HG02642 (cell line): ENCODE data around the gene SGIP1.
"Not testable (repeated sequence)": the region's sequence is repeated elsewhere in the genome, so short reads cannot be mapped to it uniquely, and the experiment has no call there.

Source experiments
- ATAC-seq: cut with Tn5 transposase; IDR thresholded peaks from one replicate; pipeline ENCODE4 v1.9.1; 2021; ENCODE audit warnings: mild to moderate bottlenecking; ENCODE audit not compliant: unreplicated experiment, poor library complexity

SGIP1 gene

DNA sequence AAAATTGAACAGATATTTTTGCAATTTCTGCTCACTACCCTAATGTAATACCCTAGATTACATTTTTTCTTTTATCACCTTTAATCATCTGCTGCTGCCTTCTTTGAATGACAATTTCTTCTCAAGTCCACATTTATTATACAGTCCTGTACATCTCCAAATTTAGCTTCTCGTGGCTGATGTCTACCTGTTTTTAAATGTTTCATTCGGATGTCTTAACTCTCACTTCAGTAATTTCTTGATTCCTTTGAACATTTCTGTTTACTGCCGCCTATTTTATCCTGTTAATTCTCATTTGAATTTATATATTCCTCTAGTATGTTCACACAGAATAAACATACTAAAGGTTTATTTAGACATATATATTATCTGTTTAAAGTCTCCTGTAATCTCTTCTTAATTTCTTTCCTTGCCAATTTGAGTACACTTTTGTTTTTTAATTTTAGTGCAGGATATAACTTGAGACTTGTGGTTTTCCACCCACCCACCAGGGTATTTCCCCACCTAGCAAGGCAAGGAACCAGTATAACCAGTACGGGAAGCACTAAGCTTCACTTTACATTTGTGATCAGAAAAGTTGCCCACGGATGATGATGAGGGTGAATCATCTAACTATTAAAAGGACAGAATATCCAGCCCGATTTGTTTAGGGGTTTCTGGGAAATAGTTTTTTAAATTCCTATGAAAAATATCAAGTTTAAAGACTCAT, 254.4 kb downstream of the SGIP1 start:
- peak; percentile 58 for ATAC-seq

- ATAC-seq = no peak
Measured at GRCh38 chr1:66791621-66792610, 258.0 kb downstream of the SGIP1 start.

- not testable (repeated sequence) for ATAC-seq
Measured at GRCh38 chr1:66795839-66796238, 261.9 kb downstream of the SGIP1 start.
